Right atrium auricular region (tissue), 2 donors: Measurements from ENCODE around the gene USP37. TPM values are rescaled to one million over a fixed set of nuclear protein-coding genes. Genes with fewer than 3 reads are reported as not detected.

Experiments used
- DNase-seq: peaks from one replicate; pipeline ENCODE4 v3.0.0-alpha.2; 2019; ENCODE audit warnings: low spot score
- H3K27ac ChIP-seq, 2 donors: fragments of 200-600 bp; sonication (generic); 1 replicate in 1 of 2; 2 replicates in 1 of 2; pipeline ENCODE4 v1.5.1; 2016 to 2019
- H3K27me3 ChIP-seq, 2 donors: fragments of 200-600 bp; sonication (generic); one replicate each; pipeline versions ENCODE4 v1.5.1 to v1.6.0; 2017 to 2019
- H3K36me3 ChIP-seq: fragments of 200-600 bp; sonication (generic); one replicate; pipeline ENCODE4 v1.5.1; 2016
- H3K4me1 ChIP-seq, 2 donors: fragments of 200-600 bp; sonication (generic); one replicate each; pipeline versions ENCODE4 v1.5.1 to v1.6.0; 2017 to 2019
- H3K4me3 ChIP-seq, 2 donors: fragments of 200-600 bp; sonication (generic); 1 replicate in 1 of 2; 2 replicates in 1 of 2; pipeline ENCODE4 v1.5.1; 2017 to 2019; ENCODE audit warnings: mild to moderate bottlenecking in 1 of 2, moderate library complexity in 1 of 2
- H3K9me3 ChIP-seq, 2 donors: fragments of 200-600 bp; sonication (generic); one replicate each; pipeline ENCODE4 v1.5.1; 2019
- CTCF ChIP-seq, 2 donors: fragments of 200-600 bp; sonication (generic); IDR thresholded peaks; one replicate each; pipeline ENCODE4 v1.5.1; 2019; ENCODE audit warnings: antibody characterized with exemption in 2 of 2
- total RNA-seq, 2 donors: library from RNA; depleted of rRNA; stranded (reverse); fragments of >200 nt; gene quantifications; one replicate each; pipeline ENCODE4 v1.1.0, GENCODE V29; 2016

USP37 gene
- total RNA-seq, 2 donors from 2014 or later: 5.2 to 5.3 TPM

- Histone ChIP-seq H3K36me3 (peaks cover 21% of the 10 kb centered on the region), H3K4me3 (no peak overlapping the region), H3K4me1 (no peaks in the 10 kb centered on the region), H3K27me3 (no peaks in the 10 kb centered on the region), H3K27ac (no peak overlapping the region), H3K9me3 (no peaks in the 10 kb centered on the region)
- DNase-seq: no peak
- no peak for TF ChIP-seq CTCF (IDR thresholded peaks at IDR 0.05)
Observed at GRCh38 chr2:218479595-218479994, 88.6 kb downstream of the USP37 start.

- Histone ChIP-seq H3K27ac (no peak overlapping the region), H3K27me3 (no peaks in the 10 kb centered on the region), H3K4me3 (no peak overlapping the region), H3K36me3 (peaks cover 24% of the 10 kb centered on the region), H3K4me1 (no peaks in the 10 kb centered on the region), H3K9me3 (no peaks in the 10 kb centered on the region)
- no peak for DNase-seq
- TF ChIP-seq CTCF (IDR thresholded peaks at IDR 0.05): no peak
Observed at GRCh38 chr2:218478544-218478943, 89.6 kb downstream of the USP37 start.

GRCh38 chr2:218477247-218477646 is 90.9 kb downstream of the USP37 start:
- Histone ChIP-seq H3K27me3 (no peaks in the 10 kb centered on the region), H3K4me1 (no peaks in the 10 kb centered on the region), H3K9me3 (no peaks in the 10 kb centered on the region), H3K36me3 (peaks cover 25% of the 10 kb centered on the region), H3K4me3 (no peak overlapping the region), H3K27ac (no peak overlapping the region)
- DNase-seq: no peak
- TF ChIP-seq CTCF (IDR thresholded peaks at IDR 0.05): no peak

- H3K9me3 ChIP-seq: no peaks in the 10 kb centered on the region
- no peaks in the 10 kb centered on the region for H3K4me1 ChIP-seq
- H3K36me3 ChIP-seq: peaks cover 20% of the 10 kb centered on the region
- TF ChIP-seq CTCF (IDR thresholded peaks at IDR 0.05): no peak
- no peaks in the 10 kb centered on the region for H3K27me3 ChIP-seq
- no peak overlapping the region for H3K4me3 ChIP-seq
- no peak for DNase-seq
- no peak overlapping the region for H3K27ac ChIP-seq
Observed at GRCh38 chr2:218476676-218477075, 91.5 kb downstream of the USP37 start.

GRCh38 chr2:218474527-218474926 is 93.6 kb downstream of the USP37 start:
- peaks cover 17% of the 10 kb centered on the region for H3K36me3 ChIP-seq
- H3K9me3 ChIP-seq: no peaks in the 10 kb centered on the region
- TF ChIP-seq CTCF (IDR thresholded peaks at IDR 0.05): no peak
- no peak for DNase-seq
- H3K27ac ChIP-seq: no peak overlapping the region
- no peak overlapping the region for H3K4me3 ChIP-seq
- no peaks in the 10 kb centered on the region for H3K27me3 ChIP-seq
- H3K4me1 ChIP-seq: no peaks in the 10 kb centered on the region

- no peak for DNase-seq
- no peaks in the 10 kb centered on the region for H3K4me1 ChIP-seq
- TF ChIP-seq CTCF (IDR thresholded peaks at IDR 0.05): no peak
- H3K36me3 ChIP-seq: peaks cover 17% of the 10 kb centered on the region
- H3K27ac ChIP-seq: no peak overlapping the region
- no peaks in the 10 kb centered on the region for H3K9me3 ChIP-seq
- H3K4me3 ChIP-seq: no peak overlapping the region
- no peaks in the 10 kb centered on the region for H3K27me3 ChIP-seq
Observed at GRCh38 chr2:218472988-218473387, 95.2 kb downstream of the USP37 start.
